ENCODE data around the gene MT1M.

Gene MT1M

DNA sequence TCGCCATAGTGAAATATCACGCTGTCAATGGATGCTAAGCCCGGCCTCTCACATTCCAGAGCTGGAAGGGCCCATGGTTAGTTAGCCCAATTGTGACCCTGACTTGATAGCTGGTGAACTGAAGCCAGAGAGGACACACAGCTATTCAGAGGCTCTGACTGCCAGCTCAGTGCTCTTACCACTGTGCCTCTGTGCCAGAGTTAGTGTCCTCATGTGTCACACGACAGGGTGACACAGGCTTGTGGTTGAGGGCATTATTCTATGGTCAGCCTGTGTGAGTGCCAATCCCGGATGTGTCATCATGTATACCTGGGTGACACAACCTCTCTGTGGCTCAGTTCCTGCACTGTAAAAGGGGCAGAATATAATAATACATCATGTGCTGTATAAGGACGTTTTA, 47.4 kb downstream of the MT1M start:
- Histone ChIP-seq H3K36me3 (ENCODE audit: control insufficient read depth, insufficient read depth, low read length) (peaks cover 8% of the 10 kb centered on the region; the same call in 1 of the 2 replicates), H3K9me3 (ENCODE audit: control insufficient read depth, insufficient read depth, low read depth, low read length) (no peaks in the 10 kb centered on the region), H3K27me3 (ENCODE audit: control insufficient read depth, insufficient read depth, low read length) (peaks cover 45% of the 10 kb centered on the region), H3K4me3 (ENCODE audit: low read depth, low read length) (no peak overlapping the region), H3K27ac (ENCODE audit: low read depth, low read length) (no peak overlapping the region), H3K9ac (ENCODE audit: low read length) (no peak overlapping the region), H3K4me1 (ENCODE audit: control insufficient read depth, insufficient read depth, low read length) (peaks cover 40% of the 10 kb centered on the region)

DNA sequence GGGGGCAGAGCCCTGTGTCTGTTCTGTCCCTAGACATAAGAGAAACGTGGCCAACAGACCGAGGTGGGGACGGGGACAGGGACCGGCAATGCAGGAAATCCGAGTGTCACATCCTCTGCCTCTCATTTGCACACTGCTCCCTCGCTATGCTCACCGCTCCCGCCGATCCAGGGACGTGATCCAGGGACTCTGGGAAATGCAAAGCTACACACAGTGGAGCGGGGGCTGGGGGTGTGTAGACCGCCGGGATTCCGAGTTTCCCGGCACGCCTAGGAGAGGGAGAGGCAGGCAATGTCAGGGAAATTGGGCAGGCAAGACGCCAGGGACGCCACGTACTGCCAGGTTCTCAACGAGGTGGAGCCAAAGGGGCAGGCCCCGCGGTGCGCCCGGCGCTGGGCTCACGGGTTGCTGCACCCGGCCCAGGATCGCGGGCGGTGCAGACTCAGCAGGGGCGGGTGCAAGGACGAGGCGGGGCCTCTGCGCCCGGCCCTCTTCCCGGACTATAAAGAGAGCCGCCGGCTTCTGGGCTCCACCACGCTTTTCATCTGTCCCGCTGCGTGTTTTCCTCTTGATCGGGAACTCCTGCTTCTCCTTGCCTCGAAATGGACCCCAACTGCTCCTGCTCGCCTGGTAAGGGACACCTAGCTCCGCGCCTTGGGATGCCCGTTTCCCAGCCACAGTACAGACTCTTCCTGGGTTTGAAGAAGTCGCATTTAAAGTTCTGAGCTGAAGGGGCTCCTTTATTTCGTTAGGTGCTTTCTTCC, 49.7 kb downstream of the MT1M start, which contains the start of gene MT1X:
Gene MT1X, plus strand, starts transcription at position 532 of the 764 bp plus-strand sequence. Its CDS starts 71 bp downstream, at position 603.
- peak within 1 kb of the TSS; percentile 32; the same call in 1 of the 2 replicates for H3K27ac ChIP-seq (ENCODE audit: low read depth, low read length)
- peaks cover 16% of the 10 kb centered on the region; the same call in 1 of the 2 replicates for H3K36me3 ChIP-seq (ENCODE audit: control insufficient read depth, insufficient read depth, low read length)
- H3K9ac ChIP-seq (ENCODE audit: low read length), result peak within 1 kb of the TSS; percentile 95
- no peaks in the 10 kb centered on the region for H3K9me3 ChIP-seq (ENCODE audit: control insufficient read depth, insufficient read depth, low read depth, low read length)
- H3K4me3 ChIP-seq (ENCODE audit: low read depth, low read length), result peak within 1 kb of the TSS; percentile 74
- peaks cover 24% of the 10 kb centered on the region for H3K4me1 ChIP-seq (ENCODE audit: control insufficient read depth, insufficient read depth, low read length)
- H3K27me3 ChIP-seq (ENCODE audit: control insufficient read depth, insufficient read depth, low read length), result peaks cover 27% of the 10 kb centered on the region

DNA sequence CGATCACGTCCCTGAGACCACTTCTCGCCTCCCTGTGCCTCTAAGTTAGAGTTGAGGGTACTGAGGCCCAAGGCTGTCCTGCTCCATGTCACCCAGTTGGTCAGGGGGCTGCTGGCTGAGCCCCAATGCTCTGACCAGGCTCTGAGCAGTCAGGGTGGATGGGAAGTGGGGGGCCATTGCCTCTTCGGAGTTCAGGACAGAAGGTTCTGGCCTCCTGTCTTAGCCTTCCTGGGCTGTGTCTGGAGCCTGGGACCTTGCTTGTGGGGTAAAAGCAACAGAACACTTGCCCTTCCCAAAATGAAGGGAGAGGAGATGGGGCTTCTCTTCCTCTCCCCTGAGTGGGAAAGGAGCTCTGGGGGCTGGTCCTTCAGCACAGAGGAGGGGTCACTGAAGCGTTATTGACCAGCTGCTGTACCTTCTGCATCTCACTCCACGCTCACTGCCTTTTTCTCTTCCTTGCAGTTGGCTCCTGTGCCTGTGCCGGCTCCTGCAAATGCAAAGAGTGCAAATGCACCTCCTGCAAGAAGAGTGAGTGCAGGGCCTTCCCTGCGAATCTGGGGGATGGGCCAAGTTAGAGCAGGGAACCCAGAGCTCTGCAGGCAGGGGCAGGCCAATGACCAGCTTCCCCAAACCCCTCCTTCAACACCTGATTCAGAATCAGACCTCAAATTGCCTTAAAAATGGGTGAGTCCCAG, 50.4 kb downstream of the MT1M start:
- Histone ChIP-seq H3K27ac (ENCODE audit: low read depth, low read length) (peak overlapping the region; percentile 32; the same call in 1 of the 2 replicates), H3K9ac (ENCODE audit: low read length) (peak overlapping the region; percentile 95), H3K36me3 (ENCODE audit: control insufficient read depth, insufficient read depth, low read length) (peaks cover 16% of the 10 kb centered on the region; the same call in 1 of the 2 replicates), H3K4me1 (ENCODE audit: control insufficient read depth, insufficient read depth, low read length) (peaks cover 19% of the 10 kb centered on the region), H3K4me3 (ENCODE audit: low read depth, low read length) (peak overlapping the region; percentile 74), H3K9me3 (ENCODE audit: control insufficient read depth, insufficient read depth, low read depth, low read length) (no peaks in the 10 kb centered on the region), H3K27me3 (ENCODE audit: control insufficient read depth, insufficient read depth, low read length) (peaks cover 20% of the 10 kb centered on the region; the same call in 1 of the 2 replicates)

Measured in HUES6 (cell line).